NCI-H187 treated with DMSO at 0.1 percent for 48 hours (cell line): Measurements from ENCODE around the gene NPAS3.

Experiments
- DNase-seq: peaks from one replicate; lab custom pipeline; 2025; lab: John Stamatoyannopoulos, UW

Gene NPAS3

GRCh38 chr14:33560718-33561431, 622.2 kb downstream of the NPAS3 start:
- no peak for DNase-seq

- DNase-seq = no peak
Observed at GRCh38 chr14:33561488-33562175, 623.0 kb downstream of the NPAS3 start.

DNA sequence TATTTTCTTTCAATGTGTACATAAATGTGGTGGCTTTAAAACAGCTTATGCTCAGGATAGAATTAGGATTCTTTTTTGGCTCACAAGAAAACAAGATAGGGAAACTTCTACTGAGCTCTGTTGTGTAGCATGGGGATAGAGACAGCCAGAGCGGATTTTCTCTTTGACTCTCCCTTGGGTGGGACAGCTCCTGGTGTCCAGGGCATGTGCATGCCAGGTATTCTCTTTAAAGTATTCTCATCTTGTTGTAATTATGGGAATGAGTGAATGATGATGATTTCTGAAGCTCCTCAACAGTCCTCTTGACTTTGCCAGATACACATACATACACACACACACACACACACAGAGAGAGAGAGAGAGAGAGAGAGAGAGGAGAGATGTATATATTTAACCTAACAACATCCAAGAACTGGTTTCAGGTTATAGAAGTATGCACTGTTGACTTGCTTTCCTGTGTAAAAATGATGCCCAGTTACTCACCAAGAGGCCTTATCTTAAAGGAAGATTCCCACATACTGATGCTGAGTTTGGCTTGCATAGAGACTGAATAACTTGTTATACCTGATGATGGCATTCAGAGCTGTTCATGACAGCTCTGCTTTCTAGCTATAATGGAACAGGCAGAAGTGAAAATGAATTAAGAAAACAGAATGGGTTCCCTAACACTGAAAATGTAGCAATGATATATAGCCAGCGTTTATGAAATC, 624.7 kb downstream of the NPAS3 start:
- DNase-seq = no peak

GRCh38 chr14:33563901-33564197, 625.2 kb downstream of the NPAS3 start:
- DNase-seq = no peak

- DNase-seq = no peak
Observed at GRCh38 chr14:33564774-33565630, 626.3 kb downstream of the NPAS3 start.

DNA sequence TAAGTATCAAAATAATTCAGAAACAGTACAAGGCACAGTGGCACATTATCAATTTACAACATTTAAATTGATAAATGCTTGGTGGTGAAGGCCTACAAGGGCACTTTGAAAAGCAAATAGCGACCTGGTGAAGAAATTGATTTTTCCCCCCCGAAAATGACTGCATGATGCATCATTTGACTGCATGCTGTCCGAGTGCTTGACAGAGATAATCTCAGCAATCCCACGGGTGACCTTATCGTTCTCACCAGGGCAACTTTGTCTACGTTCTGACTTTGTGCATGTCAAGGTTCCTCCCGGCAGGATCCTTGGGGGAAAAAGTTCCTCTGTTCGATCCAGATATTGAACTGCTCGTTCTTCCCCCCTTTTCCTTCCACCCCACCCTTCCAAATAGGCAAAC, 627.4 kb downstream of the NPAS3 start:
- no peak for DNase-seq

GRCh38 chr14:33567023-33567728, 628.5 kb downstream of the NPAS3 start:
- DNase-seq = peak; percentile 66

DNA sequence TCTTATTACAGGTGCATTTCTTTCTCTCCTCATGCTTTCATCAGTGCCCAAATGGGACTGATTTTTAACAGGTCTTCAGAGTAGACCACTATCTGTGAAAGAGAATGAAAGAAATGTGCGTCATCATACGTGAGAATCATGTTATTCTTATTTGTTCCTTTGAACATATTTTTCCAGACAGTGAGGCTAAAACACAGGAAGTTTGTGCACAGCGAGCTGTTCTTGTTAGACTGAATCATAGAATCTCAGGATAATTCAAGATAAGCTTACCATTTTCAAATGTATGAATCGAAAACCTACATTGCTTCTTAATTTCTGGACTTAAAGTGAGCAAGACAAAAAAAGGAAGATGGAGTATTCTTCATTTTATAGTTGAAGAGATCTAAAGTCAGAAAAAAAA, 629.1 kb downstream of the NPAS3 start:
- DNase-seq = no peak

GRCh38 chr14:33568935-33569579, 630.4 kb downstream of the NPAS3 start:
- DNase-seq = no peak

- no peak for DNase-seq
Observed at GRCh38 chr14:33569821-33570687, 631.4 kb downstream of the NPAS3 start.

- DNase-seq = no peak
Observed at GRCh38 chr14:33570694-33571310, 632.1 kb downstream of the NPAS3 start.

- no peak for DNase-seq
Observed at GRCh38 chr14:33573301-33573880, 634.7 kb downstream of the NPAS3 start.

- DNase-seq = no peak
Observed at GRCh38 chr14:33576014-33576413, 637.3 kb downstream of the NPAS3 start.

GRCh38 chr14:33578461-33579216, 640.0 kb downstream of the NPAS3 start:
- no peak for DNase-seq

- DNase-seq = no peak
Observed at GRCh38 chr14:33580231-33580749, 641.6 kb downstream of the NPAS3 start.

GRCh38 chr14:33580841-33581240, 642.2 kb downstream of the NPAS3 start:
- no peak for DNase-seq

- DNase-seq = no peak
Observed at GRCh38 chr14:33584697-33585096, 646.0 kb downstream of the NPAS3 start.

- DNase-seq = no peak
Observed at GRCh38 chr14:33586806-33587205, 648.1 kb downstream of the NPAS3 start.
